Mucosa of descending colon (tissue), 3 donors: Measurements from ENCODE around the gene YEATS4. TPM values are rescaled to one million over a fixed set of nuclear protein-coding genes. Genes with fewer than 3 reads are reported as not detected.

Source experiments
- ATAC-seq: fragments of 200-7000 bp; cut with Tn5 transposase; one replicate; pipeline ENCODE4 v1.9.1; 2020; ENCODE audit warnings: mild to moderate bottlenecking, moderate library complexity
- DNase-seq, 3 donors: peaks; one replicate each; pipeline ENCODE4 v3.0.0-alpha.2; 2020
- H3K36me3 ChIP-seq: fragments of 200-600 bp; one replicate; pipeline ENCODE4 v1.8.0; 2021; ENCODE audit warnings: low read depth, mild to moderate bottlenecking
- H3K4me1 ChIP-seq: fragments of 200-600 bp; one replicate; pipeline ENCODE4 v1.8.0; 2021; ENCODE audit warnings: low read depth, mild to moderate bottlenecking
- H3K4me3 ChIP-seq: fragments of 200-600 bp; one replicate; pipeline ENCODE4 v1.8.0; 2021; ENCODE audit warnings: mild to moderate bottlenecking
- H3K9me3 ChIP-seq: fragments of 200-600 bp; one replicate; pipeline ENCODE4 v1.8.0; 2021; ENCODE audit warnings: mild to moderate bottlenecking
- intact Hi-C, 2 donors: fragments of 100-400 bp; cut with DNase I in 1 of 2; cut with micrococcal nuclease in 1 of 2; formaldehyde crosslinking; loops; one replicate each; pipeline versions ENCODE4 v1.11.0 to v1.11.1; 2022; cut with DNase I, micrococcal nuclease
- total RNA-seq, 3 donors: library from RNA; stranded (reverse); fragmentation: NEBNext Ultra II Directional in 2 of 3; extraction: Animal tissue kit (Norgen Biotek cat#: 25700) in 2 of 3; gene quantifications; one replicate each; pipeline versions ENCODE4 v1.2.1 to v1.2.4, GENCODE V29; 2021 to 2023
- TF ChIP-seq, protein P1 (sequence below): fragments of 200-600 bp; IDR thresholded peaks from one replicate; pipeline ENCODE4 v1.8.0; 2022; ENCODE audit warnings: antibody characterized with exemption, mild to moderate bottlenecking
- donor health status: DM: no; HTN: no; CAD: no; lungs with moderate emphysema.
- donor health status: DM: no; HTN: no; CAD: no.
- donor health status: DM: no; HTN: yes; CAD: no.

Gene YEATS4
- total RNA-seq, 3 donors from 2014 or later = 8.8 to 12.8 (median 10.7) TPM

DNA sequence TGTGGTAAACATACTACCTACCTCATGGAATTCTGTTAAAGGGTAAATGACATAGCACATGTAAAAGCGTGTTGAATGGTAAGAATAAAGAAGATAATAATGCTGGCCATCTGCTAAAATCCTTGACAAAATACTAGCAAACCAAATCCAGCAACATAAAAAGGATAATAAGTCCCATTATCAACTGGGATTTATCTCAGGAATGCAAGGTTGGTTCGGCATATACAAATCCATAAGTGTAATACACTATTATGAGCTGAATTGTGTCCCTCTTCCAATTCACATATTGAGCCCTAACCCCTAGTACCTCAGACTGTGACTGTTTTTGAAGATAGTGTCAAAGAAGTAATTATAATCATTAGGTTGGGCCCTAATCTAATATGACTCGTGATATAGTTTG is 37.4 kb downstream of the YEATS4 start:
- no peaks in the 10 kb centered on the region for H3K4me1 ChIP-seq
- no peak for DNase-seq
- ATAC-seq = no peak
- H3K4me3 ChIP-seq = no peak overlapping the region
- intact Hi-C loops = no loop called here
- H3K36me3 ChIP-seq = no peaks in the 10 kb centered on the region
- TF ChIP-seq, protein P1, sequence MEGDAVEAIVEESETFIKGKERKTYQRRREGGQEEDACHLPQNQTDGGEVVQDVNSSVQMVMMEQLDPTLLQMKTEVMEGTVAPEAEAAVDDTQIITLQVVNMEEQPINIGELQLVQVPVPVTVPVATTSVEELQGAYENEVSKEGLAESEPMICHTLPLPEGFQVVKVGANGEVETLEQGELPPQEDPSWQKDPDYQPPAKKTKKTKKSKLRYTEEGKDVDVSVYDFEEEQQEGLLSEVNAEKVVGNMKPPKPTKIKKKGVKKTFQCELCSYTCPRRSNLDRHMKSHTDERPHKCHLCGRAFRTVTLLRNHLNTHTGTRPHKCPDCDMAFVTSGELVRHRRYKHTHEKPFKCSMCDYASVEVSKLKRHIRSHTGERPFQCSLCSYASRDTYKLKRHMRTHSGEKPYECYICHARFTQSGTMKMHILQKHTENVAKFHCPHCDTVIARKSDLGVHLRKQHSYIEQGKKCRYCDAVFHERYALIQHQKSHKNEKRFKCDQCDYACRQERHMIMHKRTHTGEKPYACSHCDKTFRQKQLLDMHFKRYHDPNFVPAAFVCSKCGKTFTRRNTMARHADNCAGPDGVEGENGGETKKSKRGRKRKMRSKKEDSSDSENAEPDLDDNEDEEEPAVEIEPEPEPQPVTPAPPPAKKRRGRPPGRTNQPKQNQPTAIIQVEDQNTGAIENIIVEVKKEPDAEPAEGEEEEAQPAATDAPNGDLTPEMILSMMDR = no peak
- H3K9me3 ChIP-seq = peaks cover 7% of the 10 kb centered on the region

DNA sequence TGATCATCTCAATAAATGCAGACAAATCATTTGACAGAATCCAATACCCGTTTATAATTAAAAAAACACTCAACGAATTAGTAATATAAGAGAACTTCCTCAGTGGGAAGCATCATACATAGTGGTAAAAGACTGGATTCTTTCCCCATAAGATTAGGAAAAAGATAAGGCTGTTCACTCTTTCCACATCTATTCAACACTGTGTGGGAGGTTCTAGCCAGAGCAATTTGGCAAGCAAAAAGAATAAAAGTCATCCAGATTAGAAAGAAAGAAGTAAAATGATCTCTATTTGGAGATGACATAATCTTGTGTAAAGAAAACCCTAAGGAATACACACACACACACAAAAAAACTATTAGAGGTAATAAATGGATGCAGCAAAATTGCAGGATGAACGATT is 38.4 kb downstream of the YEATS4 start:
- DNase-seq = no peak

DNA sequence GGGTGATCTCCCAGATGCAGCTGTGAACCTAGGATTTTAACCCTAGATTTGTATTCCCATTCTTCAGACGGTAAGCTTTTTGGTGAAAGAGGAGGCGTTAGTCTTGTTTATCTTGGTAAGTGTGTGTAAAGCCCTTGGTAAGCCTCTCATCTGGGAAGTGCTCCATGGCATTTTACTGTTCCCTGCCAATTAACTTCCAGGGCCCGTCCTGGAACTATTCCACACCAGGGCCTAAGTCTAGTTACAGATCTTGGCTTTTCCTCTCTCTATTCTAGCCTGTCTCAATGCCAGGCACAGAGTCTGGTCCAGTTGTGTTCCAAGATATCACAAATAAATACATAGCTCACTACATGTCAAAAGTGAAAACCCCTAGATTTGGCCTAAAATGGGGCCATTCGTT is 42.4 kb downstream of the YEATS4 start:
- peaks cover 2% of the 10 kb centered on the region for H3K9me3 ChIP-seq
- no peak for ATAC-seq
- H3K36me3 ChIP-seq = no peaks in the 10 kb centered on the region
- intact Hi-C loops = no loop called here
- H3K4me3 ChIP-seq = no peak overlapping the region
- no peak for DNase-seq
- H3K4me1 ChIP-seq = no peaks in the 10 kb centered on the region
- TF ChIP-seq, protein P1 = no peak

More for the DNA sequence above, 38.4 kb downstream of the YEATS4 start:
- peaks cover 7% of the 10 kb centered on the region for H3K9me3 ChIP-seq
- no peak overlapping the region for H3K4me3 ChIP-seq
- intact Hi-C loops = no loop called here
- TF ChIP-seq, protein P1 = no peak
- no peaks in the 10 kb centered on the region for H3K36me3 ChIP-seq
- H3K4me1 ChIP-seq = no peaks in the 10 kb centered on the region
- no peak for ATAC-seq

DNA sequence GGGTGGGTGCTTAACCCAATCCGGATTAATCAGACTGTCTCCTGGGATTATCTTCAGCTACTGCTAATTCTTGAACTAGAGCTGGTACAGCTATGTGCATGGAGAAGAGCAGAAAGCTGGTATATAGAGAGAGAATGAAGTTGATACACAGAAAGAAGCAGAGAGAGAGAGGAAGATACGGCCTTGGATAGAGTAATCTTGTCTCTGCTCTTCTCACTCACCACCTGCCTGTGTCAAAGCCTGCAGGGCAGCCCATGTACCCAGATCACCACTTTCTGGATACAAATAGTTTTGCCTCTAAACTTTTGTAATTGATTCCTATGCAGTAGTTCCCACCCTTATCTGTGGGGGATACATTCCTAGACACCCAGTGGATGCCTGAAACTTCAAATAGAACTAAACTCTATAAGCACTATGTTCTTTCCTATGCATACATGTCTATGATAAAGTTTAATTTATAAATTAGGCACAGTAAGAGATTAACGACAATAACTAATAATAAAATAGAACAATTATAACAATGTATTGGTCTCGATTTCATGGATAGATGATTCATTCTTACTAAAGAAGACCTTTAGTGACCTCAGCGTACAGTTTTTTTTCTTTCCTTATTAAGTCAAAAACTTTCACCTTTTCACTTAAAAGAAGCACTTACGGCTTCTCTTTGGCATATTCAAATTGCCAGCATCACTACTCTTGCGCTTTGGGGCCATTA is 45.5 kb downstream of the YEATS4 start:
- TF ChIP-seq, protein P1 = no peak
- intact Hi-C loops = no loop called here
- Histone ChIP-seq H3K9me3 (no peaks in the 10 kb centered on the region), H3K36me3 (no peaks in the 10 kb centered on the region), H3K4me1 (no peaks in the 10 kb centered on the region), H3K4me3 (no peak overlapping the region)
- DNase-seq (no peak), ATAC-seq (no peak)

DNA sequence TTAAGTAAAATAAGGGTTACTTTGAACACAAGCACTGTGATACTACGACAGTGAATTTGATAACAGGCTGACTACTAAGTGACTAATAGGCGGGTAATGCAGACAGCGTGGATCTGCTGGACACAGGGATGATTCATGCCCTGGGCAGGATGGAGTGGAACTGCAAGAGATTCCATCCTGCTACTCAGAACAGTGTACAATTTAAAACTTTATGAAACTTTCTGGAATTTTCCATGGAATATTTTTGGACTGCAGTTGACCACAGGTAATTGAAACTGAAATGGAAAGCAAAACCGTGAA is 46.0 kb downstream of the YEATS4 start:
- no peaks in the 10 kb centered on the region for H3K9me3 ChIP-seq
- no peaks in the 10 kb centered on the region for H3K4me1 ChIP-seq
- DNase-seq (no peak), ATAC-seq (peak; percentile 38)
- no peaks in the 10 kb centered on the region for H3K36me3 ChIP-seq
- TF ChIP-seq, protein P1 = no peak
- no peak overlapping the region for H3K4me3 ChIP-seq
- intact Hi-C loops = no loop called here

DNA sequence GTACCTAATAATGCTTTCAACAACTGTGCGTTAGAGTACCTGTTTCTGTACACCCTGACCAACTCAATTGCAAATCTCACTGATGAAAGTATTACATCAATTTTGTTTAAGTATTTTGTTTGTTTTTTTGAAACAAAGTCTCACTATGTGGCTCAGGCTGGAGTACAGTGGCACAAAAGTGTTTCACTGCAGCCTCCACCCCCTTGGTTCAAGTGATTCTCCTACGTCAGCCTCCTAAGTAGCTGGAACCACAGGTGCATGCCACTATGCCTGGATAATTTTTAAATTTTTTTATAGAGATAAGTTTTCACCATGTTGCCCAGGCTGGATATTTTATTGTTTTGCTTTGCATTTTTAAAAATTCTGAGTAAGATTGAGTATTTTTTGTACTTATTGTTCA is 46.7 kb downstream of the YEATS4 start:
- TF ChIP-seq, protein P1 = no peak
- ATAC-seq = no peak

More for the DNA sequence above, 46.7 kb downstream of the YEATS4 start:
- Histone ChIP-seq H3K4me1 (no peaks in the 10 kb centered on the region), H3K9me3 (no peaks in the 10 kb centered on the region), H3K4me3 (no peak overlapping the region), H3K36me3 (no peaks in the 10 kb centered on the region)
- intact Hi-C loops = no loop called here
- no peak for DNase-seq
